Mesodermal cell (in vitro differentiated cells): Measurements from ENCODE around the gene HM13.
"Not testable (repeated sequence)": the region's sequence is repeated elsewhere in the genome, so short reads cannot be mapped to it uniquely, and the experiment has no call there.

Source experiments
- H3K27ac ChIP-seq: 2 replicates; pipeline ENCODE4 v1.7.0; 2013; ENCODE audit warnings: mild to moderate bottlenecking, low read depth, low read length, moderate library complexity; ENCODE audit not compliant: severe bottlenecking
- H3K36me3 ChIP-seq: 2 replicates; pipeline ENCODE4 v1.7.1; 2013; ENCODE audit warnings: mild to moderate bottlenecking, low read length, moderate library complexity; ENCODE audit not compliant: control insufficient read depth, insufficient read depth
- H3K4me1 ChIP-seq: one replicate; pipeline ENCODE4 v1.7.1; 2013; ENCODE audit warnings: mild to moderate bottlenecking, low read length; ENCODE audit not compliant: insufficient read depth, control insufficient read depth, poor library complexity, severe bottlenecking
- H3K4me3 ChIP-seq: 2 replicates; pipeline ENCODE4 v1.7.0; 2013; ENCODE audit warnings: low read length, control low read depth, mild to moderate bottlenecking; ENCODE audit not compliant: insufficient read depth, poor library complexity, severe bottlenecking; ENCODE audit errors: extremely low read depth
- H3K9me3 ChIP-seq: 2 replicates; pipeline ENCODE4 v1.7.1; 2013; ENCODE audit warnings: mild to moderate bottlenecking, low read length, moderate library complexity; ENCODE audit not compliant: control insufficient read depth
- WGBS, 2 experiments: methylation state at CpG; one replicate each; pipeline ENCODE4 v1.1.5; 2013; ENCODE audit warnings: missing lambda C conversion rate in 2 of 2; ENCODE audit not compliant: insufficient coverage in 2 of 2; 5-methylcytosine and 5-hydroxymethylcytosine counted together

The HM13 gene

DNA sequence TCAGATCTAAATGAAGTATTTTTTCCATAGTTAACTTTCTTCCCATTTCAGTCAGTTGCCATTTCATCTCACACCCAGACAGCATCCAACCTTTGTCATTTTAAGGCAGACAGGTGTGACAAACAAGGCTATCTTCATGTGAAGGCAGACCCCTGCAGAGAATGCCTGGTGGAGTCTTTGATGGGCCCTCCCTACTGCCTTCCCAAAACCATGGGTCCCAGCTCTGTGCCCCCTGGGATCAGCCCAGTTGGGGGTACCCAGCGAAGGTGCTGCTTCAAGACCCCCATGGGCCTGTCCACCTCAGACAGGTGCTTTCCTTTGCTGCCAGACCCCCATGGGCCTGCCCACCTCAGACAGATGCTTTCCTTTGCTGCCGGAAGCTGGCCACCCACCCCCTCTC, 62.5 kb downstream of the HM13 start:
- H3K4me1 ChIP-seq = peaks cover 21% of the 10 kb centered on the region
- H3K9me3 ChIP-seq = no peaks in the 10 kb centered on the region
- 89% methylated on average over 1 of the region's 2 CpGs; no CpG with 5 or more reads in 1 of the 2 experiments for WGBS, 2 experiments
- H3K27ac ChIP-seq = no peak overlapping the region
- no peaks in the 10 kb centered on the region for H3K36me3 ChIP-seq
- H3K4me3 ChIP-seq = no peak overlapping the region

DNA sequence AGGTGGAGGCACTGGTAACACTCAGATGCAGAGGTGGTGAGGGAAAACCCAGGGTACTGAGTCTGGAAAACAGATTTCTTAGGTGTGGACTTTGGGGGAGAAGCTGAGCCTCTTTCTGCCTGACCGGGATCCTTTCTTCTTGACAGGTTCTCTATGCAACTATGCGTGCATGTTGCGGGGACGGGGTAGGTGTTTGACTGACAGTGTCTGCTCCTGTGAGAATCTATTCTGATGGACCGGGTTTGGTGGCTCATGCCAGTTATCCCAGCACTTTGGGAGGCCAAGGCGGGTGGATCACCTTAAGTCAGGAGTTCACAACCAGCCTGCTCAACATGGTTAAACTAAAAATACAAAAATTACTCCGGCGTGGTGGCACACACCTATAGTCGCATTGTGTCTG, 63.0 kb downstream of the HM13 start:
- 87 to 92% methylated on average over 7 of the region's 9 CpGs for WGBS, 2 experiments
- Histone ChIP-seq H3K27ac (no peak overlapping the region), H3K9me3 (no peaks in the 10 kb centered on the region), H3K36me3 (no peaks in the 10 kb centered on the region), H3K4me1 (peaks cover 18% of the 10 kb centered on the region), H3K4me3 (no peak overlapping the region)

DNA sequence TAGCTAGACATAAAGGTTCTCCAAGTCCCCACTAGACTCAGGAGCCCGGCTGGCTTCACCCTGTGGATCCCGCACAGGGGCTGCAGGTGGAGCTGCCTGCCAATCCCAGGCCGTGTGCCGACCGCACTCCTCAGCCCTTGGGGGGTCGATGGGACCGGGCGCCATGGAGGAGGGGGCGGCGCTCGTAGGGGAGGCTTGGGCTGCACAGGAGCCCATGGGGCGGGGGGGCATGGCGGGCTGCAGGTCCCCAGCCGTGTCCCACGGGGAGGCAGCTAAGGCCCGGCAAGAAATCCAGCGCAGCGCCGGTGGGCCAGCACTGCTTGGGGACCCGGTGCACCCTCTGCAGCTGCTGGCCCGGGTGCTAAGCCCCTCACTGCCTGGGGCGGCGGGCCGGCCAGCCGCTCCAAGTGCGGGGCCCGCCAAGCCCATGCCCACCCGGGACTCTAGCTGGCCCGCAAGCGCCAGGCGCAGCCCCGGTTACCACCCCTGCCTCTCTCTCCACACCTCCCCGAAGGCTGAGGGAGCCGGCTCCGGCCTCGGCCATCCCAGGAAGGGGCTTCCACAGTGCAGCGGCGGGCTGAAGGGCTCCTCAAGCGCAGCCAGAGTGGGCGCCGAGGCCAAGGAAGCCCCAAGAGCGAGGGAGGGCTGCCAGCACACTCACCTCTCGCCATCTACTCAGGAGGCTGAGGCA, 64.4 kb downstream of the HM13 start:
- Histone ChIP-seq H3K4me3 (no peak overlapping the region), H3K36me3 (no peaks in the 10 kb centered on the region), H3K4me1 (peaks cover 11% of the 10 kb centered on the region), H3K9me3 (no peaks in the 10 kb centered on the region), H3K27ac (no peak overlapping the region)
- WGBS, 2 experiments = 93 to 96% methylated on average over 36 to 40 of the region's 43 CpGs

DNA sequence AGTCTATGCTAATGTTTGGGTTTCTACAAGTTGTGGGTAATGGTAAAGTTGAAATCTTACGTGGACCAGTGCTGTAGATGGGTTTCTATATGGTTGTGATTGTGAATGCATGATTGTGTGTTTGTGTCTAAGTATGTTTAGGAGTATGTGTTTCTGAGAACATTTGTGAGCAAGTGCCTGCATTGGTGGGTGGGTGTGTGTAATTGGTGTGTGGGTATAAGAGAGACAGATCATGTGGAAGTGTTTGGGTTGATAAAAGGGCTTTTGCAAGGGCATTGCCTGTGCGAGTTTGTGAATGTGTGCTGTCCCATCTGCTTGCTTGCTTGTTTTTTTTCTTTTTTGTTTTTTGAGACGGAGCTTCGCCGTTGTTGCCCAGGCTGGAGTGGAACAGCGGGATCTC, 65.0 kb downstream of the HM13 start:
- Histone ChIP-seq H3K36me3 (no peaks in the 10 kb centered on the region), H3K27ac (no peak overlapping the region), H3K4me1 (peaks cover 4% of the 10 kb centered on the region), H3K4me3 (no peak overlapping the region), H3K9me3 (no peaks in the 10 kb centered on the region)
- 88 to 94% methylated on average over 6 of the region's 6 CpGs for WGBS, 2 experiments

DNA sequence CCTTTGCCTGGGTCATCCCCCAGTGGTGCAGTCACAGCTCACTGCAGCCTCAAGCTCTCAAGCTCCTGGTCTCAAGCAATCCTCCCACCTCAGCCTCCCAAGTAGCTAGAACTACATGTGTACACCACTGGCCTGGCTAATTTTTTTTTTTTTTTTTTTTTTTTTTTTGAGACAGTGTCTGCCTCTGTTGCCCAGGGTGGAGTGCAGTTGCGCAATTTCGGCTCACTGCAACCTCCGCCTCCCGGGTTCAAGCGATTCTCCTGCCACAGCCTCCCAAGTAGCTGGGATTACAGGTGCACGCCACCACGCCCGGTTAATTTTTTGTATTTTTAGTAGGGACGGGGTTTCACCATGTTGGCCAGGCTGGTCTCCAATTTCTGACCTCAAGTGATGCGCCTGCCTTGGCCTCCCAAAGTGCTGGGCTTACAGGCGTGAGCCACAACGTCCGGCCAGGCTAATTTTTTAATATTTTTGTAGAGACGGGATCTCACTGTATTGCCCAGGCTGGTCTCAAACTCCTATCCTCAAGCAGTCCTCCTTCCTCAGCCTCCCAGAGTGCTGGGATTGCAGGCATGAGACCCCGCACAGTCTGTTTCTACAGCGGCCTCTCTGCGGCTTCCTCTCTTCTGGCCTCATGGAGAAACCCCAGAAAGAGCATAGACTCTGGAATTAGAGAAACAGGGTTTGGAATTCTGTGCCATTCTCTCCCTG, 65.9 kb downstream of the HM13 start:
- H3K4me1 ChIP-seq, H3K4me3 ChIP-seq, H3K27ac ChIP-seq, H3K9me3 ChIP-seq, H3K36me3 ChIP-seq: not testable (repeated sequence)
- 93 to 96% methylated on average over 14 to 15 of the region's 17 CpGs for WGBS, 2 experiments

DNA sequence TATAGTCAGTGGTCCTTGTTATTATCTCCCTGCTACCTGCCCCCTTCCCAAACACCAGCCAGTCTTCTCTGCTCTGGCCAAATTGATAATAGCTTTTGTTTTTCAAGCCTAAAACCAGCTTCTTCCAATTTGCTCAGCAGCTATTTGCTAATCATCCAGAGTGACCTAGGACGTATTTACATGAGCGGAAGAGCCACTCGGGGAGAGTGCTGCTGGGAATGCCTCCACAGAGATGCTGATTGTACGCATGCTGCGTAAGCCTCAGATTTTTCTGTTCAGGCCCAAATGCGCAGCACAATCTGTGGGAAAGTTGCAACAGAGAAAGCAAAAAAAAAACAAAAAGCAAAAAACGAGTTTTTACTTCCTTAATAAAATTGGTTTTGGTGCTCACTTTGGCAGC, 66.5 kb downstream of the HM13 start:
- Histone ChIP-seq H3K36me3 (no peaks in the 10 kb centered on the region), H3K27ac (no peak overlapping the region), H3K4me1 (peaks cover 4% of the 10 kb centered on the region), H3K4me3 (no peak overlapping the region), H3K9me3 (no peaks in the 10 kb centered on the region)
- 55 to 66% methylated on average over 5 to 6 of the region's 7 CpGs for WGBS, 2 experiments

DNA sequence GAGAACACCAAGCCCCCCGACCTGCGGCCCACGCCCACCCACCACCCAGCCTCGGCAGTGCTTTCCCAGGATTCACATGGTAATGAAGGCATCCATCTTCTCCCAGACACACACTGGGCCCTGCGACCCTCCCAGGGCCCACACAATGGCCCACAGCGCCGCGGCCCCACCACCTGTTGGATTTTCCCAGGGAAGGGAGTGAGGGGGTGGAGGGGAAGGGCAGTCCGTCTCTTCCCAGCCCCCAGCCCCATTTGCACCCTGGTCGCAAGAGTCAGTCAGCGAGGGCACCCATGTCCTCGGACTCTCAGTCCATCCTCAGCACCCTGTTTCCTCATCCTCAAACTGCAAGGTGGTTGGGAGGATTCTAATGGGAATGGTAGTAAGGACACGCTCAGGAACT, 67.1 kb downstream of the HM13 start:
- H3K4me1 ChIP-seq = peaks cover 4% of the 10 kb centered on the region
- H3K9me3 ChIP-seq = no peaks in the 10 kb centered on the region
- no peak overlapping the region for H3K27ac ChIP-seq
- H3K4me3 ChIP-seq = no peak overlapping the region
- H3K36me3 ChIP-seq = no peaks in the 10 kb centered on the region
- WGBS, 2 experiments = 62 to 66% methylated on average over 4 to 5 of the region's 13 CpGs

DNA sequence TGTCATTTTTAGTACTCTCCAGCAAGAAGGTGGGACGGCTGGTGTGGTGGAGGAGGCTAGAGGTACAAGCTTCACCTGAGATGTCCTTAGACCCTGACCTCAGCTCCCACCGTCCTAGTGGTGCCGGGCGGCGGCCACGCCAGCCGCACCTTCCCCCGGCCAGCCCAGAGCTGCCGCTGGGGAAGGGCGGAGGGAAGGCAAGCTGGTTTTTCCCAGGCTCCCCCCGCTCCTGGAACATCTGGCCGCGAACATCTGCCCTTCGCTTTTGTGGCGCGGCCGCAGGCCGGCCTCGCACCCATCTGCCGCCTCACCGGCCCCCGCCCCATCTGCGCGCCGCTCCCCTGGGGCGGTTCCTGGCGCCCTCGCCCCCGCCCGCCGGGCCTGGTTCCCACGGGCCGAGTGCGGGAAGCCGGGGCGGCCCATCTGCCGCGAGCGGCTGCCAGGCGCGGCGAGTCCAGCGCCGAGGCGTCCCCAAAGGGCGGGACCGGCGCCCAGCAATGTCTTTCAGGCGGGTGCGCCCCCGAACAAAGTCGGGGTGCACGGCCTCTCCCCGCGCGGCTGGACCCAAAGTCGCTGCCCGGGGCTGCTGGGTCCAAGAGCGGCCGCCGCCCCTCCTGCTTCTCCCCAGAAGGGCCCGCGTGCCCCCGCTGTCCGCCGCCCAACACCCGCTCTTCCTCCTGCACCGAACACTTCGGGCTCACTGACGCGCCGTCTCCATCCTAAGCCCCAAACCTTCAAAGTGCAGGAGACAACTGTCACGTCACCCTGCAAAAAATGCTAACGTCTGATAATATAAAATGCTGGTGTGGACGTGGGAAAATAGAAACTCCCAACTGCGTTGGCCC, 73.5 kb downstream of the HM13 start:
- no peaks in the 10 kb centered on the region for H3K36me3 ChIP-seq
- H3K27ac ChIP-seq = no peak overlapping the region
- no peaks in the 10 kb centered on the region for H3K9me3 ChIP-seq
- H3K4me3 ChIP-seq = peak overlapping the region; percentile 18
- peaks cover 13% of the 10 kb centered on the region for H3K4me1 ChIP-seq
- WGBS, 2 experiments = 45 to 52% methylated on average over 42 to 66 of the region's 76 CpGs

DNA sequence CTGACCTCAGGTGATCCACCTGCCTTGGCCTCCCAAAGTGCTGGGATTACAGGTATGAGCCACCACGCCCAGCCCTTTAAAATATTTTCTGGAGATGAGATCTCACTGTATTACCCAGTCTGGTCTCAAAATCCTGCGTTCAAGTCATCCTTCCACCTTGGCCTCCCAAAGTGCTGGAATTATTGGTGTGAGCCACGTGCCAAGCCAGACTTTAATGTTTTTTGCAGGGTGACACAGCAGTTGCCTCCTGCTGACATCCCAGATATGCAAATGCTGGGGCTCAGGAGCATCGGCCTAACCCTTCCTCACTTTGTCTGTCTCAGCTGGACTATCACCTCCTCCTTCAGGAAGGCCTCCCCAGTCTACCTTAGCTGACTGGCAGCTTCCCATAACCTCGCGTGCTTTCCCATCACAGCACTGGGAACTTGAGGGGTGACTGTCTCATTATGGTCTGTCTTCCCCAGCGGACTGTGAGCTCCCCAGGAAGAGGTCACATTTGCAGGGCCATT, 76.5 kb downstream of the HM13 start:
- WGBS, 2 experiments = 50 to 55% methylated on average over 4 to 7 of the region's 7 CpGs
- no peak overlapping the region for H3K4me3 ChIP-seq

DNA sequence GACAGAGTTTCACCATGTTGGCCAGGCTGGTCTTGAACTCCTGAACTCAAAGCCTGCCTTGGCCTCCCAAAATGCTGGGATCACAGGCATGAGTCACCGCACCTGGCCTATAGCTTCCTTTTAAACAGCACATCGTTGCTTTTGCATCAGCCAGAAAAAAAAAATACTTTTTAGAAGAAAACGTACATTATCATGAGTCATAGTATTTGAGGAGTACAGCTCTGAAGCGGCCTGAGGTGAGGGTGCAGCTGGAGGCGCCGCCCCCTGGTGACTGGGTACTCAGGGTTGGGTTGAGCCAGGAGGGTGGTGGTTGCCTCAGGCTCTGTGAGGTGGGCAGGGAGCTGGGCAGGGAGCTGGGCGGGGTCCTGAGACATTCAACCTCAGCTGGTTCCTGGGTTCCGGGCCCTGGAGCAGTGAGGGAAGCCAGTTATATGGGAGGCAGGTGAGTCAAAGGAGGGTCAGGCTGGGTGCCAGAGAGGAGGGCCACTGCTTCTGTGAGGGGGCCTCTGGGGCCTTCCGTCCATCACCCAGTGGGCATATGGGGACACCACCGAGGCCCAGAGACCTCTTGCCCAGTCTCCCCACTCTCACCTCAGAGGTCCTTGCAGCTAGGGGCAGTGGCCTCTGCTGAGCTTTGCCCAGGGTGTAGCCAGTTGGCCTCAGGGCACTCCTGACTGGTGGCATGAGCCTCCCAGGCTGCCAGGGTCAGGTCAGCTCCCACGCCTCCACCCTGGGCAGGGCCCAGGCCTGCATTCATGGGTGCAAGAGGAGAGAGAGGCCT, 79.2 kb downstream of the HM13 start:
- Histone ChIP-seq H3K27ac (no peak overlapping the region), H3K4me1 (peaks cover 21% of the 10 kb centered on the region)

More for the DNA sequence above, 76.5 kb downstream of the HM13 start:
- Histone ChIP-seq H3K4me1 (peaks cover 23% of the 10 kb centered on the region), H3K27ac (no peak overlapping the region), H3K9me3 (no peaks in the 10 kb centered on the region), H3K36me3 (no peaks in the 10 kb centered on the region)

More for the DNA sequence above, 79.2 kb downstream of the HM13 start:
- Histone ChIP-seq H3K4me3 (no peak overlapping the region), H3K9me3 (no peaks in the 10 kb centered on the region), H3K36me3 (no peaks in the 10 kb centered on the region)
- 95% methylated on average over 8 to 9 of the region's 11 CpGs for WGBS, 2 experiments
